Hepatic stellate cell (primary cell): ENCODE measurements around the gene GPR158.
"Not testable (repeated sequence)": the region's sequence is repeated elsewhere in the genome, so short reads cannot be mapped to it uniquely, and the experiment has no call there.

Experiments
- DNase-seq: peaks from one replicate; pipeline ENCODE4 v3.0.0; 2011; ENCODE audit warnings: low spot score

Gene GPR158

GRCh38 chr10:25296324-25296723, 121.5 kb downstream of the GPR158 start:
- DNase-seq = no peak

- no peak for DNase-seq
Observed at GRCh38 chr10:25297466-25297865, 122.7 kb downstream of the GPR158 start.

- no peak for DNase-seq
Observed at GRCh38 chr10:25300073-25300472, 125.3 kb downstream of the GPR158 start.

- no peak for DNase-seq
Observed at GRCh38 chr10:25304606-25305005, 129.8 kb downstream of the GPR158 start.

- no peak for DNase-seq
Observed at GRCh38 chr10:25306386-25306785, 131.6 kb downstream of the GPR158 start.

- DNase-seq = no peak
Observed at GRCh38 chr10:25308278-25308677, 133.5 kb downstream of the GPR158 start.

- DNase-seq = not testable (repeated sequence)
Observed at GRCh38 chr10:25317596-25318211, 142.9 kb downstream of the GPR158 start.

- no peak for DNase-seq
Observed at GRCh38 chr10:25327273-25327672, 152.5 kb downstream of the GPR158 start.

GRCh38 chr10:25328361-25328760, 153.6 kb downstream of the GPR158 start:
- no peak for DNase-seq

- DNase-seq = not testable (repeated sequence)
Observed at GRCh38 chr10:25329587-25329986, 154.8 kb downstream of the GPR158 start.

- no peak for DNase-seq
Observed at GRCh38 chr10:25334445-25334844, 159.6 kb downstream of the GPR158 start.

- no peak for DNase-seq
Observed at GRCh38 chr10:25336330-25336729, 161.5 kb downstream of the GPR158 start.

- no peak for DNase-seq
Observed at GRCh38 chr10:25338271-25338670, 163.5 kb downstream of the GPR158 start.

GRCh38 chr10:25339966-25340365, 165.2 kb downstream of the GPR158 start:
- no peak for DNase-seq

- no peak for DNase-seq
Observed at GRCh38 chr10:25349520-25349919, 174.7 kb downstream of the GPR158 start.

- DNase-seq = no peak
Observed at GRCh38 chr10:25356609-25357008, 181.8 kb downstream of the GPR158 start.

GRCh38 chr10:25357269-25357668, 182.5 kb downstream of the GPR158 start:
- DNase-seq = no peak

GRCh38 chr10:25382029-25382810, 207.4 kb downstream of the GPR158 start:
- no peak for DNase-seq

- DNase-seq = not testable (repeated sequence)
Observed at GRCh38 chr10:25382901-25383300, 208.1 kb downstream of the GPR158 start.

GRCh38 chr10:25383686-25384085, 208.9 kb downstream of the GPR158 start:
- DNase-seq = no peak

GRCh38 chr10:25384618-25385017, 209.8 kb downstream of the GPR158 start:
- no peak for DNase-seq

- no peak for DNase-seq
Observed at GRCh38 chr10:25388188-25388861, 213.5 kb downstream of the GPR158 start.

- no peak for DNase-seq
Observed at GRCh38 chr10:25388862-25389206, 214.0 kb downstream of the GPR158 start.
